SK-N-SH treated with all-trans-retinoic acid at 6 μM for 48 hours (cell line): ENCODE results near the gene CDON.

Experiments
- CSRNP3 ChIP-seq: fragments of 250-450 bp; sonication (Bioruptor Pico); IDR thresholded peaks from 2 replicates; pipeline ENCODE4 v1.5.1; 2021; ENCODE audit warnings: mild to moderate bottlenecking, moderate library complexity
- ESRRG ChIP-seq: fragments of 250-450 bp; sonication (Bioruptor Pico); IDR thresholded peaks from 2 replicates; pipeline ENCODE4 v1.6.1; 2021; ENCODE audit warnings: mild to moderate bottlenecking
- PATZ1 ChIP-seq: fragments of 250-450 bp; sonication (Bioruptor Pico); IDR thresholded peaks from 2 replicates; pipeline ENCODE4 v1.8.0; 2020; ENCODE audit warnings: mild to moderate bottlenecking, moderate library complexity, borderline replicate concordance
- TCF4 ChIP-seq: fragments of 250-450 bp; sonication (Bioruptor Pico); IDR thresholded peaks from 2 replicates; pipeline ENCODE4 v1.8.0; 2021; ENCODE audit warnings: mild to moderate bottlenecking, moderate library complexity, borderline replicate concordance
- TOX ChIP-seq: fragments of 250-450 bp; sonication (Bioruptor Pico); IDR thresholded peaks from 2 replicates; pipeline ENCODE4 v1.8.0; 2021; ENCODE audit warnings: mild to moderate bottlenecking, moderate library complexity, borderline replicate concordance
- ZFP3 ChIP-seq: fragments of 250-450 bp; sonication (Bioruptor Pico); IDR thresholded peaks from 2 replicates; pipeline ENCODE4 v1.5.0; 2020; ENCODE audit warnings: mild to moderate bottlenecking, moderate library complexity
- ZFP30 ChIP-seq: fragments of 450-650 bp; formaldehyde crosslinking; IDR thresholded peaks from 2 replicates; pipeline ENCODE4 v1.5.0; 2022; ENCODE audit warnings: mild to moderate bottlenecking, moderate library complexity

GRCh38 chr11:125977333-125977732 lies 85.3 kb downstream of the CDON start:
- no peak for TF ChIP-seq CSRNP3 (CRISPR knock-in tag)
- no peak for TF ChIP-seq ZFP30 (CRISPR knock-in tag)
- TF ChIP-seq PATZ1 (CRISPR knock-in tag), result no peak
- no peak for TF ChIP-seq ESRRG (CRISPR knock-in tag)
- TF ChIP-seq ZFP3 (CRISPR knock-in tag), result no peak
- no peak for TF ChIP-seq TCF4 (CRISPR knock-in tag)
- TF ChIP-seq TOX (CRISPR knock-in tag), result no peak
